ENCODE data around the gene XPO1. TPM values are rescaled to one million over a fixed set of nuclear protein-coding genes. Genes with fewer than 3 reads are reported as not detected.
A peak's percentile ranks its signal among the peaks of the same experiment; 100 is the strongest.
"Not testable (repeated sequence)": the region's sequence is repeated elsewhere in the genome, so short reads cannot be mapped to it uniquely, and the experiment has no call there.

XPO1 gene
- total RNA-seq, 1 experiment from 2014 or later: 272 TPM

DNA sequence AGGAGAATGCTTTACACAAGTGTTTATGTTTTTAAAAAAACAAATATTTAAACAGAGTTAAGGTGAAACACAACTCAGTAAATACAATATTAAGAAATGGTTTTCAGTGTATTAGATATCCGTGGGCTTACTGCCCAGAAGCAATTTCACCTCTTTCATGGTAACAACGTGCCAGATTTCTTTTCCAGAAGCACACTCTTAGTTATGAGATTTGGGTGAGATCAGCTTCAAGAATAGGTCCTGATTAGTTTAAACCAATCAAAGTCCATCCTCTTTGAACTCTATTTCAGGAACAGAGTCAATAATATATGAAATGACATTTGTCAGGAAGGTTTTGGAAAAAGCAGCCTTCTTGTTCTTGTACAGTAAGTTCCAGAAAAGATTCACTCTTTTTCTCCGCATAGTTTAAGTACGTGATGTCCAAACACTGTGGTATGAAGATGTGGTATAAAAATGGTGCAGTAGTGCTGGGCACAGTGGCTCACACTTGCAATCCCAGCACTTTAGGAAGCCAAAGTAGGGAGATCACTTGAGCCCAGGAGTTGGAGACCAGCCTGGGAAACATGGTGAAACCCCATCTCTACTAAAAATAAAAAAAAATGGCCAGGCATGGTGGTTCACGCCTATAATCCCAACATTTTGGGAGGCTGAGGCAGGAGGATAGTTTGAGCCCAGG lies 81.9 kb downstream of the XPO1 start:
- POLR2A ChIA-PET: no interaction called here
- TF ChIP-seq, protein P1, sequence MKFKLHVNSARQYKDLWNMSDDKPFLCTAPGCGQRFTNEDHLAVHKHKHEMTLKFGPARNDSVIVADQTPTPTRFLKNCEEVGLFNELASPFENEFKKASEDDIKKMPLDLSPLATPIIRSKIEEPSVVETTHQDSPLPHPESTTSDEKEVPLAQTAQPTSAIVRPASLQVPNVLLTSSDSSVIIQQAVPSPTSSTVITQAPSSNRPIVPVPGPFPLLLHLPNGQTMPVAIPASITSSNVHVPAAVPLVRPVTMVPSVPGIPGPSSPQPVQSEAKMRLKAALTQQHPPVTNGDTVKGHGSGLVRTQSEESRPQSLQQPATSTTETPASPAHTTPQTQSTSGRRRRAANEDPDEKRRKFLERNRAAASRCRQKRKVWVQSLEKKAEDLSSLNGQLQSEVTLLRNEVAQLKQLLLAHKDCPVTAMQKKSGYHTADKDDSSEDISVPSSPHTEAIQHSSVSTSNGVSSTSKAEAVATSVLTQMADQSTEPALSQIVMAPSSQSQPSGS (CRISPR knock-in tag; IDR thresholded peaks at IDR 0.05; ENCODE audit: borderline replicate concordance, low read depth): no peak
- TF ChIP-seq TEAD1 (CRISPR knock-in tag; IDR thresholded peaks at IDR 0.05): no peak
- H3K27me3 Mint-ChIP-seq (ENCODE audit: low read depth): no peaks in the 10 kb centered on the region
- no peak for ATAC-seq
- H3K4me1 Mint-ChIP-seq: peaks cover 9% of the 10 kb centered on the region
- CTCF ChIA-PET: no interaction called here
- DNase-seq (ENCODE audit: low spot score): no peak
- H3K36me3 Mint-ChIP-seq: peaks cover 9% of the 10 kb centered on the region; the same call in 1 of the 2 replicates
- H3K4me3 Mint-ChIP-seq: no peak overlapping the region
- H3K27ac Mint-ChIP-seq: peak overlapping the region; percentile 71; the same call in 1 of the 2 replicates
- H3K9me3 Mint-ChIP-seq: no peaks in the 10 kb centered on the region

DNA sequence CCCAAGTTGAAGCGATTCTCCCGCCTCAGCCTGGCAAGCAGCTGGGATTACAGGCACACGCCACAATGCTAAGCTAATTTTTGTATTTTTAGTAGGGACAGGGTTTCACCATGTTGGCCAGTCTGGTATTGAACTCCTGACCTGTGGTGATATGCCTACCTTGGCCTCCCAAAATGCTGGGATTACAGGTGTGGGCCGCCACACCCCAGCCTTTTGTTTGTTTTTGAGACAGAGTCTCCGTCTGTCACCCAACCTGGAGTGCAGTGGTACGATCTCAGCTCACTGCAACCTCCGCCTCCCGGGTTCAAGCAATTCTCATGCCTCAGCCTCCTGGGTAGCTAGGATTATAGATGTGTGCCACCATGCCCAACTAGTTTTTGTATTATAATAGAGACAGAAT lies 83.2 kb downstream of the XPO1 start:
- H3K9me3 Mint-ChIP-seq; H3K4me1 Mint-ChIP-seq; H3K36me3 Mint-ChIP-seq; CTCF ChIA-PET; H3K27ac Mint-ChIP-seq; H3K27me3 Mint-ChIP-seq (ENCODE audit: low read depth); ATAC-seq; DNase-seq (ENCODE audit: low spot score); H3K4me3 Mint-ChIP-seq; POLR2A ChIA-PET: not testable (repeated sequence)

DNA sequence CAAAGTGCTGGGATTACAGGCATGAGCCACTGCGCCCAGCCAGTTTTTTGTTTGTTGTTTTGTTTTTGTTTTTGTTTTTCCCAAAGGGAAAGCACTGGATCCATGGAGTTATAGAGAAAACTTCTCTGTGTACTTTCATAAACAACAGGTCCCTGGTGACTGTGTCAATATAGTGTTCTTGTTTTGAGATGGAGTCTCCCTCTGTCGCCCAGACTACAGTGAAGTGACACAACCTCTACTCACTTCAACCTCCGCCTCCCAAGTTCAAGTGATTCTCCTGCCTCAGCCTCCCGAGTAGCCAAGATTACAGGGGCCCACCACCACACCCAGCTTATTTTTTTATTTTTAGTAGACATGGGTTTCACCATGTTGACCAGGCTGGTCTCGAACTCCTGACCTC lies 83.8 kb downstream of the XPO1 start:
- peaks cover 8% of the 10 kb centered on the region; the same call in 1 of the 2 replicates for H3K36me3 Mint-ChIP-seq
- POLR2A ChIA-PET: interaction anchor here (0.5 kb wide), 1 partner anchor 503 kb away, joined by 3 read pairs; no protein-coding TSS in a partner anchor
- CTCF ChIA-PET: no interaction called here
- ATAC-seq (no peak), DNase-seq (ENCODE audit: low spot score) (no peak)
- peaks cover 6% of the 10 kb centered on the region for H3K4me1 Mint-ChIP-seq
- no peaks in the 10 kb centered on the region for H3K27me3 Mint-ChIP-seq (ENCODE audit: low read depth)
- TF ChIP-seq TCF7 (CRISPR knock-in tag; IDR thresholded peaks at IDR 0.05; ENCODE audit: low read depth): no peak
- TF ChIP-seq TEAD1 (CRISPR knock-in tag; IDR thresholded peaks at IDR 0.05): no peak
- TF ChIP-seq, protein P2, sequence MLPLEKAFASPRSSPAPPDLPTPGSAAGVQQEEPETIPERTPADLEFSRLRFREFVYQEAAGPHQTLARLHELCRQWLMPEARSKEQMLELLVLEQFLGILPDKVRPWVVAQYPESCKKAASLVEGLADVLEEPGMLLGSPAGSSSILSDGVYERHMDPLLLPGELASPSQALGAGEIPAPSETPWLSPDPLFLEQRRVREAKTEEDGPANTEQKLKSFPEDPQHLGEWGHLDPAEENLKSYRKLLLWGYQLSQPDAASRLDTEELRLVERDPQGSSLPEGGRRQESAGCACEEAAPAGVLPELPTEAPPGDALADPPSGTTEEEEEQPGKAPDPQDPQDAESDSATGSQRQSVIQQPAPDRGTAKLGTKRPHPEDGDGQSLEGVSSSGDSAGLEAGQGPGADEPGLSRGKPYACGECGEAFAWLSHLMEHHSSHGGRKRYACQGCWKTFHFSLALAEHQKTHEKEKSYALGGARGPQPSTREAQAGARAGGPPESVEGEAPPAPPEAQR (CRISPR knock-in tag; IDR thresholded peaks at IDR 0.05): no peak
- TF ChIP-seq, protein P3, sequence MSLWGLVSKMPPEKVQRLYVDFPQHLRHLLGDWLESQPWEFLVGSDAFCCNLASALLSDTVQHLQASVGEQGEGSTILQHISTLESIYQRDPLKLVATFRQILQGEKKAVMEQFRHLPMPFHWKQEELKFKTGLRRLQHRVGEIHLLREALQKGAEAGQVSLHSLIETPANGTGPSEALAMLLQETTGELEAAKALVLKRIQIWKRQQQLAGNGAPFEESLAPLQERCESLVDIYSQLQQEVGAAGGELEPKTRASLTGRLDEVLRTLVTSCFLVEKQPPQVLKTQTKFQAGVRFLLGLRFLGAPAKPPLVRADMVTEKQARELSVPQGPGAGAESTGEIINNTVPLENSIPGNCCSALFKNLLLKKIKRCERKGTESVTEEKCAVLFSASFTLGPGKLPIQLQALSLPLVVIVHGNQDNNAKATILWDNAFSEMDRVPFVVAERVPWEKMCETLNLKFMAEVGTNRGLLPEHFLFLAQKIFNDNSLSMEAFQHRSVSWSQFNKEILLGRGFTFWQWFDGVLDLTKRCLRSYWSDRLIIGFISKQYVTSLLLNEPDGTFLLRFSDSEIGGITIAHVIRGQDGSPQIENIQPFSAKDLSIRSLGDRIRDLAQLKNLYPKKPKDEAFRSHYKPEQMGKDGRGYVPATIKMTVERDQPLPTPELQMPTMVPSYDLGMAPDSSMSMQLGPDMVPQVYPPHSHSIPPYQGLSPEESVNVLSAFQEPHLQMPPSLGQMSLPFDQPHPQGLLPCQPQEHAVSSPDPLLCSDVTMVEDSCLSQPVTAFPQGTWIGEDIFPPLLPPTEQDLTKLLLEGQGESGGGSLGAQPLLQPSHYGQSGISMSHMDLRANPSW (CRISPR knock-in tag; conservative IDR thresholded peaks at IDR 0.05; ENCODE audit: low read depth): no peak
- TF ChIP-seq, protein P4, sequence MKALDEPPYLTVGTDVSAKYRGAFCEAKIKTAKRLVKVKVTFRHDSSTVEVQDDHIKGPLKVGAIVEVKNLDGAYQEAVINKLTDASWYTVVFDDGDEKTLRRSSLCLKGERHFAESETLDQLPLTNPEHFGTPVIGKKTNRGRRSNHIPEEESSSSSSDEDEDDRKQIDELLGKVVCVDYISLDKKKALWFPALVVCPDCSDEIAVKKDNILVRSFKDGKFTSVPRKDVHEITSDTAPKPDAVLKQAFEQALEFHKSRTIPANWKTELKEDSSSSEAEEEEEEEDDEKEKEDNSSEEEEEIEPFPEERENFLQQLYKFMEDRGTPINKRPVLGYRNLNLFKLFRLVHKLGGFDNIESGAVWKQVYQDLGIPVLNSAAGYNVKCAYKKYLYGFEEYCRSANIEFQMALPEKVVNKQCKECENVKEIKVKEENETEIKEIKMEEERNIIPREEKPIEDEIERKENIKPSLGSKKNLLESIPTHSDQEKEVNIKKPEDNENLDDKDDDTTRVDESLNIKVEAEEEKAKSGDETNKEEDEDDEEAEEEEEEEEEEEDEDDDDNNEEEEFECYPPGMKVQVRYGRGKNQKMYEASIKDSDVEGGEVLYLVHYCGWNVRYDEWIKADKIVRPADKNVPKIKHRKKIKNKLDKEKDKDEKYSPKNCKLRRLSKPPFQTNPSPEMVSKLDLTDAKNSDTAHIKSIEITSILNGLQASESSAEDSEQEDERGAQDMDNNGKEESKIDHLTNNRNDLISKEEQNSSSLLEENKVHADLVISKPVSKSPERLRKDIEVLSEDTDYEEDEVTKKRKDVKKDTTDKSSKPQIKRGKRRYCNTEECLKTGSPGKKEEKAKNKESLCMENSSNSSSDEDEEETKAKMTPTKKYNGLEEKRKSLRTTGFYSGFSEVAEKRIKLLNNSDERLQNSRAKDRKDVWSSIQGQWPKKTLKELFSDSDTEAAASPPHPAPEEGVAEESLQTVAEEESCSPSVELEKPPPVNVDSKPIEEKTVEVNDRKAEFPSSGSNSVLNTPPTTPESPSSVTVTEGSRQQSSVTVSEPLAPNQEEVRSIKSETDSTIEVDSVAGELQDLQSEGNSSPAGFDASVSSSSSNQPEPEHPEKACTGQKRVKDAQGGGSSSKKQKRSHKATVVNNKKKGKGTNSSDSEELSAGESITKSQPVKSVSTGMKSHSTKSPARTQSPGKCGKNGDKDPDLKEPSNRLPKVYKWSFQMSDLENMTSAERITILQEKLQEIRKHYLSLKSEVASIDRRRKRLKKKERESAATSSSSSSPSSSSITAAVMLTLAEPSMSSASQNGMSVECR (CRISPR knock-in tag; IDR thresholded peaks at IDR 0.05; ENCODE audit: borderline replicate concordance): no peak
- TF ChIP-seq, protein P5, sequence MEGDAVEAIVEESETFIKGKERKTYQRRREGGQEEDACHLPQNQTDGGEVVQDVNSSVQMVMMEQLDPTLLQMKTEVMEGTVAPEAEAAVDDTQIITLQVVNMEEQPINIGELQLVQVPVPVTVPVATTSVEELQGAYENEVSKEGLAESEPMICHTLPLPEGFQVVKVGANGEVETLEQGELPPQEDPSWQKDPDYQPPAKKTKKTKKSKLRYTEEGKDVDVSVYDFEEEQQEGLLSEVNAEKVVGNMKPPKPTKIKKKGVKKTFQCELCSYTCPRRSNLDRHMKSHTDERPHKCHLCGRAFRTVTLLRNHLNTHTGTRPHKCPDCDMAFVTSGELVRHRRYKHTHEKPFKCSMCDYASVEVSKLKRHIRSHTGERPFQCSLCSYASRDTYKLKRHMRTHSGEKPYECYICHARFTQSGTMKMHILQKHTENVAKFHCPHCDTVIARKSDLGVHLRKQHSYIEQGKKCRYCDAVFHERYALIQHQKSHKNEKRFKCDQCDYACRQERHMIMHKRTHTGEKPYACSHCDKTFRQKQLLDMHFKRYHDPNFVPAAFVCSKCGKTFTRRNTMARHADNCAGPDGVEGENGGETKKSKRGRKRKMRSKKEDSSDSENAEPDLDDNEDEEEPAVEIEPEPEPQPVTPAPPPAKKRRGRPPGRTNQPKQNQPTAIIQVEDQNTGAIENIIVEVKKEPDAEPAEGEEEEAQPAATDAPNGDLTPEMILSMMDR (IDR thresholded peaks at IDR 0.05): no peak
- TF ChIP-seq, protein P6, sequence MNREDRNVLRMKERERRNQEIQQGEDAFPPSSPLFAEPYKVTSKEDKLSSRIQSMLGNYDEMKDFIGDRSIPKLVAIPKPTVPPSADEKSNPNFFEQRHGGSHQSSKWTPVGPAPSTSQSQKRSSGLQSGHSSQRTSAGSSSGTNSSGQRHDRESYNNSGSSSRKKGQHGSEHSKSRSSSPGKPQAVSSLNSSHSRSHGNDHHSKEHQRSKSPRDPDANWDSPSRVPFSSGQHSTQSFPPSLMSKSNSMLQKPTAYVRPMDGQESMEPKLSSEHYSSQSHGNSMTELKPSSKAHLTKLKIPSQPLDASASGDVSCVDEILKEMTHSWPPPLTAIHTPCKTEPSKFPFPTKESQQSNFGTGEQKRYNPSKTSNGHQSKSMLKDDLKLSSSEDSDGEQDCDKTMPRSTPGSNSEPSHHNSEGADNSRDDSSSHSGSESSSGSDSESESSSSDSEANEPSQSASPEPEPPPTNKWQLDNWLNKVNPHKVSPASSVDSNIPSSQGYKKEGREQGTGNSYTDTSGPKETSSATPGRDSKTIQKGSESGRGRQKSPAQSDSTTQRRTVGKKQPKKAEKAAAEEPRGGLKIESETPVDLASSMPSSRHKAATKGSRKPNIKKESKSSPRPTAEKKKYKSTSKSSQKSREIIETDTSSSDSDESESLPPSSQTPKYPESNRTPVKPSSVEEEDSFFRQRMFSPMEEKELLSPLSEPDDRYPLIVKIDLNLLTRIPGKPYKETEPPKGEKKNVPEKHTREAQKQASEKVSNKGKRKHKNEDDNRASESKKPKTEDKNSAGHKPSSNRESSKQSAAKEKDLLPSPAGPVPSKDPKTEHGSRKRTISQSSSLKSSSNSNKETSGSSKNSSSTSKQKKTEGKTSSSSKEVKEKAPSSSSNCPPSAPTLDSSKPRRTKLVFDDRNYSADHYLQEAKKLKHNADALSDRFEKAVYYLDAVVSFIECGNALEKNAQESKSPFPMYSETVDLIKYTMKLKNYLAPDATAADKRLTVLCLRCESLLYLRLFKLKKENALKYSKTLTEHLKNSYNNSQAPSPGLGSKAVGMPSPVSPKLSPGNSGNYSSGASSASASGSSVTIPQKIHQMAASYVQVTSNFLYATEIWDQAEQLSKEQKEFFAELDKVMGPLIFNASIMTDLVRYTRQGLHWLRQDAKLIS (CRISPR knock-in tag; IDR thresholded peaks at IDR 0.05; ENCODE audit: borderline replicate concordance): no peak
- no peak for TF ChIP-seq ZNF416 (CRISPR knock-in tag; IDR thresholded peaks at IDR 0.05)
- TF ChIP-seq ZNF263 (CRISPR knock-in tag; IDR thresholded peaks at IDR 0.05; ENCODE audit: low read depth): no peak
- TF ChIP-seq, protein P7, sequence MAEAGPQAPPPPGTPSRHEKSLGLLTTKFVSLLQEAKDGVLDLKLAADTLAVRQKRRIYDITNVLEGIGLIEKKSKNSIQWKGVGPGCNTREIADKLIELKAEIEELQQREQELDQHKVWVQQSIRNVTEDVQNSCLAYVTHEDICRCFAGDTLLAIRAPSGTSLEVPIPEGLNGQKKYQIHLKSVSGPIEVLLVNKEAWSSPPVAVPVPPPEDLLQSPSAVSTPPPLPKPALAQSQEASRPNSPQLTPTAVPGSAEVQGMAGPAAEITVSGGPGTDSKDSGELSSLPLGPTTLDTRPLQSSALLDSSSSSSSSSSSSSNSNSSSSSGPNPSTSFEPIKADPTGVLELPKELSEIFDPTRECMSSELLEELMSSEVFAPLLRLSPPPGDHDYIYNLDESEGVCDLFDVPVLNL (CRISPR knock-in tag; IDR thresholded peaks at IDR 0.05; ENCODE audit: borderline replicate concordance, low read depth): no peak
- no peaks in the 10 kb centered on the region for H3K9me3 Mint-ChIP-seq
- no peak overlapping the region for H3K27ac Mint-ChIP-seq
- H3K4me3 Mint-ChIP-seq: no peak overlapping the region
